ENCODE measurements around the gene SHKBP1.
A peak's percentile ranks its signal among the peaks of the same experiment; 100 is the strongest.
"Not testable (repeated sequence)": the region's sequence is repeated elsewhere in the genome, so short reads cannot be mapped to it uniquely, and the experiment has no call there.

Gene SHKBP1

DNA sequence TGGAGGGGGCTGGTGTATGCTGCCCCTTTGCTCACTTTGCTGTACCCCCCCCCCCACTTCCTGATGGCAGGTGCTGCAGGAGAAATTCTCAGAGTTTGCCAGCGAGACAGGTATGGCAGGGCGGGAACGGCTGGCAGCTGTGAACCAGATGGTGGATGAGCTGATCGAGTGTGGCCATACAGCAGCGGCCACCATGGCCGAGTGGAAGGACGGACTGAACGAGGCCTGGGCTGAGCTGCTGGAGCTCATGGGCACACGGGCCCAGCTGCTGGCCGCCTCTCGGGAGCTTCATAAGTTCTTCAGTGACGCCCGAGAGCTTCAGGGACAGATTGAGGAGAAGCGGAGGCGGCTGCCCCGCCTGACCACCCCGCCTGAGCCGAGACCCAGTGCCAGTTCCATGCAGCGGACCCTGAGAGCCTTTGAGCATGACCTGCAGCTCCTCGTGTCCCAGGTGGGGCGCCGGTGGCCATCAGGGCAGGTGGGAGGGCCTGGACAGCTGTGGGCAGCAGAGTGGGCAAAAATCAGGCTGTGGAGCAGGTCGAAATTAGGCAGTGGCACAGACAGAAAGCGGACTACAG, 19.6 kb upstream of the SHKBP1 start:
- DNase-seq: no peak

- DNase-seq: no peak
Observed at GRCh38 chr19:40559394-40559793, 17.3 kb upstream of the SHKBP1 start.

DNA sequence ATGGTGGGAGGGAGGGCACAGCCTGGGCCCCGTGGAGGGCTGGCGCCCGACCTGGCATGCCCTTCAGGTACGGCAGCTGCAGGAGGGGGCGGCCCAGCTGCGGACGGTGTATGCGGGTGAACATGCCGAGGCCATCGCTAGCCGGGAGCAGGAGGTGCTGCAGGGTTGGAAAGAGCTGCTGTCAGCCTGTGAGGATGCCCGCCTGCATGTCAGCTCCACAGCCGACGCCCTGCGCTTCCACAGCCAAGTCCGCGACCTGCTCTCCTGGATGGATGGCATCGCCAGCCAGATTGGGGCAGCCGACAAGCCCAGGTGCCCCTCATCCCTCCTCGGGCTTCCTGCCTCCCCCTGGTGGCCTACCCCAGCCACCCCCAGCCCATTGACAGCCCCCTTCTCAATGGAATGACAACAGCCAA, 16.6 kb upstream of the SHKBP1 start:
- DNase-seq: no peak

GRCh38 chr19:40561947-40562346, 14.7 kb upstream of the SHKBP1 start:
- DNase-seq: no peak

- not testable (repeated sequence) for DNase-seq
Observed at GRCh38 chr19:40564535-40564934, 12.1 kb upstream of the SHKBP1 start.

DNA sequence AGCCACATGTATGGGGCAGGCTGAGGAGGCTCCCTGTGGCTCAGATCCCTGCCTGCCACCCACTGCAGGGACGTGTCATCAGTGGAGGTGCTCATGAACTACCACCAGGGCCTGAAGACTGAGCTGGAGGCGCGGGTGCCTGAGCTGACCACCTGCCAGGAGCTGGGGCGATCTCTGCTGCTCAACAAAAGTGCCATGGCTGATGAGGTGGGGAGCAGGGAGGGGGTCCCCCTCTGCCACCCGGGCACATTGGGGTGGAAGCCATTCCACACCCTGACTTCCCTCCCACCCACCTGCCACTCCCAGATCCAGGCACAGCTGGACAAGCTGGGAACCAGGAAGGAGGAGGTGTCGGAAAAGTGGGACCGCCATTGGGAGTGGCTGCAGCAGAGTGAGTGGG, 11.3 kb upstream of the SHKBP1 start:
- DNase-seq: no peak

GRCh38 chr19:40565910-40566495, 10.7 kb upstream of the SHKBP1 start:
- no peak for DNase-seq

DNA sequence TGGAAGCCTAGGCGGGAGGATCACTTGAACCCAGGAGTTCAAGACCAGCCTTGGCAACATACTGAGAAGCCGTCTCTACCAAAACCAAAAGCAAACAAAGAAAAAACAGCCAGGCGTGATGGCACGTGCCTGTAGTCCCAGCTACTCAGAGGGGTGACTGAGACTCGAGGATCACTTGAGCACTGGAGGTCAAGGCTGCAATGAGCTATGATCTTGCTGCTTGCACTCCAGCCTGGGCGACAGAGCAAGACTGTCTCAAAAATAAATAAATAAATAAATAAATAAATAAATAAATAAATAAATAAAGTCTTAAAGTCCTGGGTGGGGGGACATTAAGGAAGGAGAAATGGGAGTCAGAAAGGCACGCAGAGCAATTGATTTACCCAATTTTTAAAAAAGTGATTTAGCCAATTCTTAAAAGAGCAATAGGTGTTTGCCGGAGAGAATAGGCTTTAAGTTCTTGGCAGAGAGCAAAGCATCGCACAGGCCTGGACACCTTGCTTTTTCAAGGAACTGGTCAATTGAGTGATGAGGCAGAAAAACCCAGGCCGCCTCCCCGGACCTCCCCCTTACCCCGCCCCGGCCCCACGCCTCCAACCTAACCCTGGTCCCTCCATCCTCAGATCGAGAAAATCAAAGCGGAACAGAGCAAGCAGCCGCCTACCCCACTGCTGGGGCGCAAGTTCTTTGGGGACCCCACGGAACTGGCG, 9.5 kb upstream of the SHKBP1 start:
- no peak for DNase-seq

DNA sequence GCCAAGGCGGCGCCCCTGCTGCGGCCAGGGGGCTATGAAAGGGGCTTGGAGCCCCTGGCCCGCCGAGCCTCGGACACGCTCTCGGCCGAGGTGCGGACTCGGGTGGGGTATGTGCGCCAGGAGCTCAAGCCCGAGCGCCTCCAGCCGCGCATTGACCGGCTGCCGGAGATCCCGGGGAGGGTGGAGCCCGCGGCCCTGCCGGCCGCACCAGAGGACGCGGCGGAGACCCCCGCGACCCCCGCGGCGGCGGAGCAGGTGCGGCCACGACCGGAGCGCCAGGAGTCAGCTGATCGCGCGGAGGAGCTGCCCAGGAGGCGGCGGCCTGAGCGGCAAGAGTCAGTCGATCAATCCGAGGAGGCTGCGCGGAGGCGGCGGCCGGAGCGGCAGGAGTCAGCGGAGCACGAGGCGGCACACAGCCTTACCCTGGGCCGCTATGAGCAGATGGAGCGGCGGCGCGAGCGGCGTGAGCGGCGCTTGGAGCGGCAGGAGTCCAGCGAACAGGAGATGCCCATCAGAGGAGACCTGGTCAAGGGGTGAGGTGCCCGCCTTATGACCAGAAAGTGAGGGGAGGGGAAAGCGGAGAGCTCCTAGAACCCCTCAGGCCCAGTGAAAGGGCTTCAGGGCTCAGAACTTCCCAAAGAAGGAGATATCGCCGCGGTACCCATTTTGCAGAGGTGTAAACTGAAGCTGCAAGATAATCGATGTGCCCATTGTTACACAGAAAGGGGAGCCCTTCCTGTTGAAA, 8.8 kb upstream of the SHKBP1 start:
- DNase-seq: no peak

GRCh38 chr19:40570313-40571004, 6.2 kb upstream of the SHKBP1 start:
- DNase-seq: peak; percentile 99

GRCh38 chr19:40571005-40571318, 5.7 kb upstream of the SHKBP1 start:
- no peak for DNase-seq

DNA sequence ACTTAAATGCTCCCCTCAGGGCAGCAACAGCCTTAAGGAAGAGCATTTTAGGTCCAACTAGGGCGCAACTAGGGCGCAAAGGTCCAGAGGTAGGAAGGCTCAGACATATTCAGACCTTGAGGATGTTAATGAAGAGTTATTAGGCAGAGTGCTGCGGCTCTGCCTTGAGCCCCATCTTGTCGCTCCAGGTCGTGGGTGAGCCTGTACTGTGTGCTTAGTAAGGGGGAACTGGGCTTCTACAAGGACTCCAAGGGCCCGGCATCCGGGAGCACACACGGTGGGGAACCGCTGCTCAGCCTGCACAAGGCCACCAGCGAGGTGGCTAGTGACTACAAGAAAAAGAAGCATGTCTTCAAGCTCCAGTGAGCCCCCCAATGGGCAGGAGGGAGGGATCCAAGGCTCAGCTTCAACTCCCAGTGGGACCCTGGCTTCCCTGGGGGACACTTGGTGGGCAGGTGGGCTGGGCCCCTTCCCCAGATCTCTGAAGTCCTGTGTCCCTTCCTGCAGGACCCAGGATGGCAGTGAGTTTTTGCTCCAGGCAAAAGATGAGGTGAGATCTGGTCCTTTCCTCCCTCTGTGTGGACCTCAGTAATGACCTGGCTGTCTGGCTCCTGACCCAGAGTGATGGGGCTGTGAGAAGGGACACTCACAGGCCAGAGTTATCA, 4.7 kb upstream of the SHKBP1 start:
- no peak for DNase-seq

GRCh38 chr19:40575326-40575725, 1.3 kb upstream of the SHKBP1 start:
- DNase-seq: no peak

GRCh38 chr19:40576151-40576584, 505 bp upstream of the SHKBP1 start:
- DNase-seq: no peak

DNA sequence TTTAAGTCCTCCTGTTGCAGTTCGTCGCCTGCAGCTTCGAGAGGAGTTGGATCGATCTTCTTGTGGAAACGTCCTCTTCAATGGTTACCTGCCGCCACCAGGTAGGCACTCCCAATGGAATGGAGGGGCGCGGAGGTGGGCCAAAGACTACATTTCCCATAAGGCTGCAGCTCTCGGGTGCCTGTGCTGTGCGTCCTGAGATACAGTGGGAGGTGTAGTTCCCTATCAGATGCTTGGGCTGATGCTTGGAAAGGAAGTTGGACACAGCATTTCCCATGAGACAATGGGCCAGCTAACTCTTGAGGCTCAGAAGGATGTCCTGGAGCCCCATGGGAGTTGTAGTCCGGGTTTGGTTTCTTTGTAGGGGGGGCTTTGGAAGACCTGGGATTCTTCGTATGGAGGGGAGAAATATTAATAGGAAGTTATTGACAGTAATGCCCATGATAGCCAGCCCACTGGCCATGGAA, 1.8 kb downstream of the SHKBP1 start:
- peak; percentile 63 for DNase-seq

DNA sequence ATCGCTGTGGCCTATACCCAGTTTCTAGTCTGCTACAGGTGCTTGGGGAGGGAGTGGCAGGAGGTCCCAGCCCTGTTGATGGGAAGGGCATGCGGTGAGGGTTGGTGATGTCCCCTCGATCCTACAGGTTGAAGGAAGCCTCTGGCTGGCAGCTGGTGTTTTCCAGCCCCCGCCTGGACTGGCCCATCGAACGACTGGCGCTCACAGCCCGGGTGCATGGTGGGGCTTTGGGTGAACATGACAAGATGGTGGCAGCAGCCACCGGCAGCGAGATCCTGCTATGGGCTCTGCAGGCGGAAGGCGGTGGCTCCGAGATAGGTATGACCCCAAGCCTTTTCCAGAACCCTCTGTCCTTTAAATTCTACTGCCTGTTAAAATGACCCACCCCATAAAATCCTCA, 3.9 kb downstream of the SHKBP1 start:
- no peak for DNase-seq

DNA sequence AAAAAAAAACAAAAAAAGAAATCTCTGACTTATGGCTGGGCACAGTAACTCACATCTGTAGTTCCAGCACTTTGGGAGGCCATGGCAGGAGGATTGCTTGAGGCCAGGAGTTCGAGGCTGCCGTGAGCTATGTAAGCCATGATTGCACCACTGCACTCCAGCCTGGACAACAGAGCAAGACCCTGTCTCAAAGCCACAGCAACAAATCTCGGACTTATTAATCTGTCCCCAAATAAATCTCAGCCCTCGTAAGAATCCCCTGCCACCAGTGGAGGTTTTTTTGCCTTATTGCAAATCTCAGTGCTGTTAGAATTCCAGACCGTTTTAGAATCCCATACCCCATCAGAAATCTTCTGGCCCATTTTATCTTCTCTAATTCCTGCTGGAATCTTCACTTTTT, 4.9 kb downstream of the SHKBP1 start:
- DNase-seq: no peak

GRCh38 chr19:40582467-40582866, 5.8 kb downstream of the SHKBP1 start:
- no peak for DNase-seq

- DNase-seq: no peak
Observed at GRCh38 chr19:40583283-40583682, 6.6 kb downstream of the SHKBP1 start.

DNA sequence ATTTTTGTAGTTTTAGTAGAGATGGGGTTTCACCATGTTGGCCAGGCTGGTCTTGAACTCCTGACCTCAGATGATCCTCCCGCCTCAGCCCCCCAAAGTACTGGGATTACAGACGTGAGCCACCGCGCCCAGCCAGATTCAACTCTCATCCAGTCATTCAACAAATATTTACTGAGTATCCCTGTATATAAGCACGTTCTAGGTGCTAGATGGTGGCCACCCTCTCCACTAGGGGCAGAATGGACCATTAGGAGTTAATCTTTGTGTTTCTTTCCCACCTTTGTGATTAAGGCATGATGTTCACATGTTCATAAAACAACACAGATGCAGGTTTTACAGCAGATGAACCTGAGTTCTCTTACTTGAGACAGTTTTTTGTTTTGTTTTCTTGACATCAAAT, 7.3 kb downstream of the SHKBP1 start:
- no peak for DNase-seq

DNA sequence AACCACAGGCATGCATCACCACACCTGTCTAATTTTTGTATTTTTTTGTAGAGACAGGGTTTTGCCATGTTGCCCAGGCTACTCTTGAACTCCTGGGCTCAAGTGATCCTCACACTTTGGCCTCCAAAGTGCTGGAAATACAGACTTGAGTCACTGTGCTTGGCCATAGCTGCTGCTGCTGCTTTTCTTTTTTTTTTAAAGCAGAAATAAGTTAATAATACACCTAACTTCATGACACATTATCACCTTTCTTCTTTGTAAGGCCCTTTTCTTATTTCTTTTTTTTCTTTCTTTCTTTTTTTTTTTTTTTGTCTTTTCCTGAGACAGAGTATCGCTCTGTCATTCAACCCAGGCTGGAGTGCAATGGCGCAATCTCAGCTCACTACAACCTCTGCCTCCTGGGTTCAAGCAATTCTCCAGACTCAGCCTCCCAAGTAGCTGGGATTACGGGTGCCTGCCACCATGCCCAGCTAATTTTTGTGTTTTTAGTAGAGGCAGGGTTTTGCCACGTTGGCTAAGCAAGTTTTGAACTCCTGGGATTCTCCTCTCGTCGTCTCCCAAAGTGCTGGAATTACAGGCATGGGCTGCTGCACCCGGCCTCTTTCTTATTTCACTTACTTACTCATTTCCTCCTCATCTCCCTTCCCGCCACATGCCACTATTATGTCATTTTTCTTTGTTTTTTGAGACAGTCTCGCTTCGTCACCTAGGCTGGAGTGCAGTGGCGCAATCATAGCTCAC, 8.7 kb downstream of the SHKBP1 start:
- peak; percentile 86 for DNase-seq

DNA sequence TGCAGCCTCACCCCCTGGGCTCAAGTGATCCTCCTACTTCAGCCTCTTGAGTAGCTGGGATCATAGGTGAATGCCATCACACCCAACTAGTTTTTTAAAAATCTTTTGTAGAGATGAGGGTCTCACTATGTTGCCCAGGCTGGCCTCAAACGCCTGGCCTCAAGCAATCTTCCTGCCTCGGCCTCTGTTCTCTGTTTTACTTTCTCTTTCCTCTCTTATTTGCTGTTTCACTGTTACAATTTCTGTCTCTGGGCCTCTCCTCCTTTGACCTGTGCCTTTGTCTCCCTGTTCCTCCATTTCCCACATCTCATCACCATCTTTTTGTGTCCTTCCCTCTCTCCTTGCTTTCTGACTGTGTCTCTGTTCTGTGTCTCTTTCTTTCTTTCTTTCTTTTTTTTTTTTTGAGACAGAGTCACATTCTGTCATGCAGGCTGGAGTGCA, 9.3 kb downstream of the SHKBP1 start:
- DNase-seq: no peak

All from fibroblast of skin of back (primary cell).